CD14-positive monocyte (primary cell): ENCODE measurements around the gene CYFIP2. TPM values are rescaled to one million over a fixed set of nuclear protein-coding genes. Genes with fewer than 3 reads are reported as not detected.

Experiments used
- DNase-seq, 3 donors: peaks; one replicate each; pipeline ENCODE4 v3.0.0-alpha.2; 2011 to 2022
- H2AFZ ChIP-seq: 2 replicates; pipeline ENCODE4 v1.6.0; 2012; ENCODE audit warnings: mild to moderate bottlenecking, low read depth, low read length, inconsistent platforms; ENCODE audit not compliant: insufficient read depth, poor library complexity, severe bottlenecking
- H3K27ac ChIP-seq, 2 donors: 1 replicate in 1 of 2; 2 replicates in 1 of 2; pipeline ENCODE4 v1.5.1; 2012 to 2013; ENCODE audit warnings: low read length in 2 of 2, control low read depth in 1 of 2, inconsistent platforms in 1 of 2, low read depth in 1 of 2, mild to moderate bottlenecking in 1 of 2
- H3K27me3 ChIP-seq, 2 donors: one replicate each; pipeline versions ENCODE4 v1.6.0 to v1.6.1; 2011 to 2013; ENCODE audit warnings: low read length in 2 of 2; ENCODE audit not compliant: control insufficient read depth in 2 of 2, insufficient read depth in 2 of 2
- H3K36me3 ChIP-seq, 2 donors: replicated peaks in 1 of 2; 1 replicate in 1 of 2; 2 replicates in 1 of 2; pipeline versions ENCODE4 v1.5.1 to v1.6.1; 2012 to 2013; ENCODE audit warnings: low read length in 2 of 2, control low read depth in 1 of 2, inconsistent platforms in 1 of 2, mild to moderate bottlenecking in 1 of 2; ENCODE audit not compliant: insufficient read depth in 2 of 2, control insufficient read depth in 1 of 2
- H3K4me1 ChIP-seq, 2 donors: 1 replicate in 1 of 2; 2 replicates in 1 of 2; pipeline versions ENCODE4 v1.5.1 to v1.6.1; 2012 to 2013; ENCODE audit warnings: low read length in 2 of 2, control low read depth in 1 of 2, inconsistent platforms in 1 of 2, mild to moderate bottlenecking in 1 of 2, moderate library complexity in 1 of 2; ENCODE audit not compliant: insufficient read depth in 2 of 2, control insufficient read depth in 1 of 2
- H3K4me2 ChIP-seq: replicated peaks from 2 replicates; pipeline ENCODE3; 2012; ENCODE audit warnings: low read length, moderate library complexity, mild to moderate bottlenecking; ENCODE audit not compliant: poor library complexity, severe bottlenecking; ENCODE audit errors: extremely low read depth
- H3K4me3 ChIP-seq, 3 experiments: fragments of 200-600 bp in 1 of 3; sonication (generic) in 1 of 3; replicated peaks in 1 of 3; 1 replicate in 2 of 3; 2 replicates in 1 of 3; pipeline ENCODE4 v1.5.1; 2011 to 2013; ENCODE audit warnings: low read length in 3 of 3, mild to moderate bottlenecking in 3 of 3, control low read depth in 2 of 3, low read depth in 2 of 3, inconsistent platforms in 1 of 3, moderate library complexity in 1 of 3
- H3K79me2 ChIP-seq: 2 replicates; pipeline ENCODE4 v1.6.0; 2012; ENCODE audit warnings: mild to moderate bottlenecking, control low read depth, inconsistent platforms, low read length, moderate library complexity; ENCODE audit not compliant: insufficient read depth
- H3K9ac ChIP-seq: 2 replicates; pipeline ENCODE4 v1.6.0; 2017; ENCODE audit warnings: low read length, mild to moderate bottlenecking; ENCODE audit not compliant: insufficient read depth, poor library complexity, severe bottlenecking
- H3K9me3 ChIP-seq, 2 donors: replicated peaks in 1 of 2; 1 replicate in 1 of 2; 2 replicates in 1 of 2; pipeline versions ENCODE4 v1.5.1 to v1.6.1; 2012 to 2013; ENCODE audit warnings: low read length in 2 of 2, control low read depth in 1 of 2; ENCODE audit not compliant: control insufficient read depth in 1 of 2, insufficient read depth in 1 of 2
- H4K20me1 ChIP-seq: 2 replicates; pipeline ENCODE4 v1.6.0; 2012; ENCODE audit warnings: mild to moderate bottlenecking, low read length, control low read depth, moderate library complexity; ENCODE audit not compliant: insufficient read depth
- H3K27ac Mint-ChIP-seq, 7 donors: one replicate each; pipeline ENCODE4 v1.8.0; 2020; ENCODE audit warnings: mild to moderate bottlenecking in 7 of 7, mixed read lengths in 7 of 7, moderate library complexity in 6 of 7, inconsistent platforms in 2 of 7
- H3K27me3 Mint-ChIP-seq, 3 donors: one replicate each; pipeline ENCODE4 v1.8.0; 2021 to 2022; ENCODE audit warnings: low read depth in 3 of 3, mild to moderate bottlenecking in 3 of 3, mixed read lengths in 3 of 3, moderate library complexity in 3 of 3, inconsistent platforms in 1 of 3
- H3K36me3 Mint-ChIP-seq, 2 donors: one replicate each; pipeline ENCODE4 v1.8.0; 2020; ENCODE audit warnings: mixed read lengths in 2 of 2, inconsistent platforms in 1 of 2, mild to moderate bottlenecking in 1 of 2
- H3K4me1 Mint-ChIP-seq: one replicate; pipeline ENCODE4 v1.8.0; 2020; ENCODE audit warnings: mild to moderate bottlenecking, mixed read lengths
- H3K4me3 Mint-ChIP-seq, 2 donors: one replicate each; pipeline ENCODE4 v1.8.0; 2020; ENCODE audit warnings: mild to moderate bottlenecking in 2 of 2, mixed read lengths in 2 of 2, moderate library complexity in 1 of 2
- H3K9me3 Mint-ChIP-seq, 7 donors: one replicate each; pipeline ENCODE4 v1.8.0; 2020 to 2022; ENCODE audit warnings: mixed read lengths in 7 of 7, mild to moderate bottlenecking in 6 of 7, moderate library complexity in 6 of 7, inconsistent platforms in 2 of 7
- WGBS: methylation state at CpG from one replicate; pipeline ENCODE4 v1.1.5; 2013; ENCODE audit warnings: missing lambda C conversion rate; ENCODE audit not compliant: insufficient coverage; 5-methylcytosine and 5-hydroxymethylcytosine counted together
- intact Hi-C, 2 donors: fragments of 100-400 bp; cut with micrococcal nuclease; formaldehyde crosslinking; loops; one replicate each; pipeline versions ENCODE4 v1.15.0 to v1.15.1; 2023
- polyA plus RNA-seq, 3 donors: library from polyadenylated mRNA; depleted of rRNA in 1 of 3; unstranded in 2 of 3; stranded (reverse) in 1 of 3; fragments of 300-500 nt in 2 of 3; fragments of >200 nt in 1 of 3; fragmentation: Illumina TruSeq in 2 of 3; gene quantifications; 1 replicate in 2 of 3; 2 replicates in 1 of 3; pipeline ENCODE4 v1.2.3, GENCODE V29; 2012 to 2021
- TF ChIP-seq, protein P1 (sequence below): fragments of 200-600 bp; IDR thresholded peaks from one replicate; pipeline ENCODE4 v1.8.0; 2022; ENCODE audit warnings: antibody characterized with exemption, mild to moderate bottlenecking

CYFIP2 gene
- polyA plus RNA-seq, 3 donors: 33.6 to 45.6 (median 36.0) TPM

GRCh38 chr5:157362982-157363381, 97.1 kb downstream of the CYFIP2 start:
- Histone ChIP-seq H4K20me1 (no peaks in the 10 kb centered on the region), H3K9ac (no peak overlapping the region), H3K36me3 (peaks cover 26 to 93% of the 10 kb centered on the region in 2 donors), H3K4me1 (peaks cover 4 to 16% of the 10 kb centered on the region in 2 donors), H3K9me3 (no peaks in the 10 kb centered on the region), H2AFZ (no peak overlapping the region), H3K4me2 (no peak overlapping the region), H3K27ac (no peak overlapping the region), H3K79me2 (no peaks in the 10 kb centered on the region), H3K4me3 (no peak overlapping the region), H3K27me3 (no peaks in the 10 kb centered on the region)
- WGBS: 100% methylated on average over 2 of the region's 7 CpGs
- no peak for DNase-seq
- Mint-ChIP-seq H3K27me3 (peaks cover 0 to 2% (median 0%) of the 10 kb centered on the region in 3 donors), H3K9me3 (no peaks in the 10 kb centered on the region), H3K36me3 (peaks cover 58 to 73% of the 10 kb centered on the region in 2 donors), H3K4me1 (peaks cover 15% of the 10 kb centered on the region), H3K4me3 (no peak overlapping the region), H3K27ac (no peak overlapping the region)
- intact Hi-C loops: no loop called here
- TF ChIP-seq, protein P1, sequence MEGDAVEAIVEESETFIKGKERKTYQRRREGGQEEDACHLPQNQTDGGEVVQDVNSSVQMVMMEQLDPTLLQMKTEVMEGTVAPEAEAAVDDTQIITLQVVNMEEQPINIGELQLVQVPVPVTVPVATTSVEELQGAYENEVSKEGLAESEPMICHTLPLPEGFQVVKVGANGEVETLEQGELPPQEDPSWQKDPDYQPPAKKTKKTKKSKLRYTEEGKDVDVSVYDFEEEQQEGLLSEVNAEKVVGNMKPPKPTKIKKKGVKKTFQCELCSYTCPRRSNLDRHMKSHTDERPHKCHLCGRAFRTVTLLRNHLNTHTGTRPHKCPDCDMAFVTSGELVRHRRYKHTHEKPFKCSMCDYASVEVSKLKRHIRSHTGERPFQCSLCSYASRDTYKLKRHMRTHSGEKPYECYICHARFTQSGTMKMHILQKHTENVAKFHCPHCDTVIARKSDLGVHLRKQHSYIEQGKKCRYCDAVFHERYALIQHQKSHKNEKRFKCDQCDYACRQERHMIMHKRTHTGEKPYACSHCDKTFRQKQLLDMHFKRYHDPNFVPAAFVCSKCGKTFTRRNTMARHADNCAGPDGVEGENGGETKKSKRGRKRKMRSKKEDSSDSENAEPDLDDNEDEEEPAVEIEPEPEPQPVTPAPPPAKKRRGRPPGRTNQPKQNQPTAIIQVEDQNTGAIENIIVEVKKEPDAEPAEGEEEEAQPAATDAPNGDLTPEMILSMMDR: no peak

- H3K36me3 Mint-ChIP-seq: peaks cover 61 to 74% of the 10 kb centered on the region in 2 donors
- H3K9me3 ChIP-seq: no peaks in the 10 kb centered on the region
Measured at GRCh38 chr5:157365732-157366131, 99.8 kb downstream of the CYFIP2 start.

More at GRCh38 chr5:157365732-157366131, 99.8 kb downstream of the CYFIP2 start:
- TF ChIP-seq, protein P1: no peak
- no peaks in the 10 kb centered on the region for H4K20me1 ChIP-seq
- no peaks in the 10 kb centered on the region for H3K27me3 ChIP-seq
- peaks cover 11% of the 10 kb centered on the region for H3K4me1 Mint-ChIP-seq
- intact Hi-C loops: no loop called here
- H3K79me2 ChIP-seq: no peaks in the 10 kb centered on the region
- no peak for DNase-seq
- no peak overlapping the region for H3K4me2 ChIP-seq
- H3K4me1 ChIP-seq: peaks cover 4 to 11% of the 10 kb centered on the region in 2 donors
- no peak overlapping the region for H3K27ac ChIP-seq
- no peak overlapping the region for H3K27ac Mint-ChIP-seq
- peaks cover 0 to 2% (median 0%) of the 10 kb centered on the region in 3 donors for H3K27me3 Mint-ChIP-seq
- no peak overlapping the region for H2AFZ ChIP-seq
- WGBS: no CpG with 5 or more reads among the region's 2 CpGs
- peaks cover 26 to 90% of the 10 kb centered on the region in 2 donors for H3K36me3 ChIP-seq
- H3K4me3 Mint-ChIP-seq: no peak overlapping the region
- H3K9me3 Mint-ChIP-seq: no peaks in the 10 kb centered on the region
- no peak overlapping the region for H3K4me3 ChIP-seq
- no peak overlapping the region for H3K9ac ChIP-seq
